Activated CD4-positive, alpha-beta T cell treated with anti-CD3 and anti-CD28 coated beads, Interleukin-2, amount 10 ng/mL, durations not matched to agents 7 days and 5 days (primary cell): Measurements from ENCODE around the gene COMMD9. TPM values are rescaled to one million over a fixed set of nuclear protein-coding genes. Genes with fewer than 3 reads are reported as not detected.

Experiments used
- CTCF ChIA-PET: fragments of 350-600 bp; sonication (Branson Sonifier 250); formaldehyde crosslinking; loops from one replicate; lab custom pipeline; 2021; ENCODE audit warnings: antibody characterized with exemption; lab: Charles Lee
- POLR2A ChIA-PET: fragments of 350-600 bp; sonication (Branson Sonifier 250); formaldehyde crosslinking; loops from one replicate; lab custom pipeline; 2021; ENCODE audit warnings: antibody characterized with exemption; lab: Charles Lee
- DNase-seq: peaks from one replicate; pipeline ENCODE4 v3.0.0-alpha.2; 2020
- H3K27ac Mint-ChIP-seq: one replicate; pipeline ENCODE4 v1.8.0; 2021; ENCODE audit warnings: mild to moderate bottlenecking, moderate library complexity, mixed read lengths
- H3K27me3 Mint-ChIP-seq: one replicate; pipeline ENCODE4 v1.8.0; 2021; ENCODE audit warnings: mixed read lengths
- H3K36me3 Mint-ChIP-seq: one replicate; pipeline ENCODE4 v1.8.0; 2021; ENCODE audit warnings: low read depth, mixed read lengths
- H3K4me1 Mint-ChIP-seq: one replicate; pipeline ENCODE4 v1.8.0; 2021; ENCODE audit warnings: mixed read lengths
- H3K4me3 Mint-ChIP-seq: one replicate; pipeline ENCODE4 v1.8.0; 2021; ENCODE audit warnings: mild to moderate bottlenecking, moderate library complexity, mixed read lengths
- H3K9me3 Mint-ChIP-seq: one replicate; pipeline ENCODE4 v1.8.0; 2021; ENCODE audit warnings: mixed read lengths
- total RNA-seq, 2 experiments: library from RNA; stranded (reverse); gene quantifications; one replicate each; pipeline ENCODE4 v1.2.3, GENCODE V29; 2021

The COMMD9 gene
- total RNA-seq, 2 experiments from 2014 or later, result 47.1 to 52.8 TPM

- Mint-ChIP-seq H3K27ac (no peak overlapping the region), H3K36me3 (no peaks in the 10 kb centered on the region), H3K9me3 (no peaks in the 10 kb centered on the region), H3K4me3 (no peak overlapping the region), H3K27me3 (no peaks in the 10 kb centered on the region), H3K4me1 (no peaks in the 10 kb centered on the region)
- POLR2A ChIA-PET, result no interaction called here
- DNase-seq, result no peak
- CTCF ChIA-PET, result interaction anchor here (1.0 kb wide), 1 partner anchor 301 kb away, joined by 3 read pairs; no protein-coding TSS in a partner anchor
Measured at GRCh38 chr11:36264011-36264972, 24.9 kb downstream of the COMMD9 start.

GRCh38 chr11:36261094-36261493 is 28.1 kb downstream of the COMMD9 start:
- H3K4me3 Mint-ChIP-seq, result no peak overlapping the region
- peaks cover 5% of the 10 kb centered on the region for H3K27me3 Mint-ChIP-seq
- ChIA-PET POLR2A (no interaction called here), CTCF (interaction anchor here (0.6 kb wide), 1 partner anchor 489 kb away, joined by 3 read pairs; no protein-coding TSS in a partner anchor)
- no peaks in the 10 kb centered on the region for H3K4me1 Mint-ChIP-seq
- no peak for DNase-seq
- no peak overlapping the region for H3K27ac Mint-ChIP-seq
- no peaks in the 10 kb centered on the region for H3K9me3 Mint-ChIP-seq
- no peaks in the 10 kb centered on the region for H3K36me3 Mint-ChIP-seq

GRCh38 chr11:36258730-36259360 is 30.4 kb downstream of the COMMD9 start:
- no peak overlapping the region for H3K4me3 Mint-ChIP-seq
- no peaks in the 10 kb centered on the region for H3K36me3 Mint-ChIP-seq
- peaks cover 5% of the 10 kb centered on the region for H3K27me3 Mint-ChIP-seq
- peak; percentile 19 for DNase-seq
- H3K27ac Mint-ChIP-seq, result no peak overlapping the region
- no peaks in the 10 kb centered on the region for H3K9me3 Mint-ChIP-seq
- no peaks in the 10 kb centered on the region for H3K4me1 Mint-ChIP-seq
- CTCF ChIA-PET, result interaction anchor here (0.5 to 0.7 kb wide), 2 partner anchors 16 to 225 kb away, joined by 4 read pairs; no protein-coding TSS in a partner anchor
- POLR2A ChIA-PET, result no interaction called here

GRCh38 chr11:36257351-36257750 is 31.9 kb downstream of the COMMD9 start:
- Mint-ChIP-seq H3K4me3 (no peak overlapping the region), H3K36me3 (no peaks in the 10 kb centered on the region), H3K27ac (no peak overlapping the region), H3K4me1 (no peaks in the 10 kb centered on the region), H3K27me3 (peaks cover 5% of the 10 kb centered on the region), H3K9me3 (no peaks in the 10 kb centered on the region)
- CTCF ChIA-PET, result interaction anchor here (0.9 to 1.1 kb wide), 2 partner anchors 8 to 17 kb away, joined by 3 to 4 read pairs; no protein-coding TSS in a partner anchor
- POLR2A ChIA-PET, result no interaction called here
- no peak for DNase-seq

GRCh38 chr11:36254713-36255112 is 34.5 kb downstream of the COMMD9 start:
- ChIA-PET CTCF (no interaction called here), POLR2A (no interaction called here)
- no peaks in the 10 kb centered on the region for H3K4me1 Mint-ChIP-seq
- no peaks in the 10 kb centered on the region for H3K36me3 Mint-ChIP-seq
- no peak overlapping the region for H3K4me3 Mint-ChIP-seq
- H3K27me3 Mint-ChIP-seq, result peaks cover 11% of the 10 kb centered on the region
- H3K27ac Mint-ChIP-seq, result no peak overlapping the region
- no peak for DNase-seq
- H3K9me3 Mint-ChIP-seq, result no peaks in the 10 kb centered on the region

- Mint-ChIP-seq H3K4me1 (no peaks in the 10 kb centered on the region), H3K27me3 (peaks cover 16% of the 10 kb centered on the region), H3K4me3 (no peak overlapping the region), H3K9me3 (no peaks in the 10 kb centered on the region), H3K27ac (no peak overlapping the region), H3K36me3 (no peaks in the 10 kb centered on the region)
- ChIA-PET POLR2A (no interaction called here), CTCF (no interaction called here)
- no peak for DNase-seq
Measured at GRCh38 chr11:36253238-36253637, 36.0 kb downstream of the COMMD9 start.

- H3K27ac Mint-ChIP-seq, result no peak overlapping the region
- no peaks in the 10 kb centered on the region for H3K9me3 Mint-ChIP-seq
- DNase-seq, result no peak
- ChIA-PET CTCF (no interaction called here), POLR2A (no interaction called here)
- H3K27me3 Mint-ChIP-seq, result peaks cover 23% of the 10 kb centered on the region
- H3K4me1 Mint-ChIP-seq, result no peaks in the 10 kb centered on the region
- H3K36me3 Mint-ChIP-seq, result no peaks in the 10 kb centered on the region
- H3K4me3 Mint-ChIP-seq, result no peak overlapping the region
Measured at GRCh38 chr11:36251823-36252222, 37.4 kb downstream of the COMMD9 start.

GRCh38 chr11:36249246-36249645 is 40.0 kb downstream of the COMMD9 start:
- no peak for DNase-seq
- peaks cover 25% of the 10 kb centered on the region for H3K27me3 Mint-ChIP-seq
- H3K9me3 Mint-ChIP-seq, result no peaks in the 10 kb centered on the region
- no peak overlapping the region for H3K4me3 Mint-ChIP-seq
- ChIA-PET CTCF (interaction anchor here (1.1 kb wide), 1 partner anchor 21 kb away, joined by 3 read pairs; no protein-coding TSS in a partner anchor), POLR2A (no interaction called here)
- H3K27ac Mint-ChIP-seq, result no peak overlapping the region
- H3K36me3 Mint-ChIP-seq, result no peaks in the 10 kb centered on the region
- no peaks in the 10 kb centered on the region for H3K4me1 Mint-ChIP-seq

- no peak for DNase-seq
- H3K27me3 Mint-ChIP-seq, result peaks cover 25% of the 10 kb centered on the region
- H3K4me1 Mint-ChIP-seq, result no peaks in the 10 kb centered on the region
- no peaks in the 10 kb centered on the region for H3K9me3 Mint-ChIP-seq
- CTCF ChIA-PET, result interaction anchor here (1.1 kb wide), 1 partner anchor 22 kb away, joined by 3 read pairs; no protein-coding TSS in a partner anchor
- no peak overlapping the region for H3K4me3 Mint-ChIP-seq
- no peaks in the 10 kb centered on the region for H3K36me3 Mint-ChIP-seq
- POLR2A ChIA-PET, result no interaction called here
- H3K27ac Mint-ChIP-seq, result no peak overlapping the region
Measured at GRCh38 chr11:36248436-36248835, 40.8 kb downstream of the COMMD9 start.

GRCh38 chr11:36247493-36247892 is 41.7 kb downstream of the COMMD9 start:
- H3K27me3 Mint-ChIP-seq, result peaks cover 25% of the 10 kb centered on the region
- POLR2A ChIA-PET, result no interaction called here

GRCh38 chr11:36243641-36244040 is 45.6 kb downstream of the COMMD9 start:
- no peaks in the 10 kb centered on the region for H3K36me3 Mint-ChIP-seq
- no peak for DNase-seq
- H3K9me3 Mint-ChIP-seq, result no peaks in the 10 kb centered on the region
- H3K27me3 Mint-ChIP-seq, result peaks cover 12% of the 10 kb centered on the region
- H3K27ac Mint-ChIP-seq, result no peak overlapping the region
- CTCF ChIA-PET, result interaction anchor here (0.7 kb wide), 1 partner anchor 23 kb away, joined by 3 read pairs; no protein-coding TSS in a partner anchor
- H3K4me3 Mint-ChIP-seq, result no peak overlapping the region
- H3K4me1 Mint-ChIP-seq, result no peaks in the 10 kb centered on the region
- POLR2A ChIA-PET, result no interaction called here

More at GRCh38 chr11:36247493-36247892, 41.7 kb downstream of the COMMD9 start:
- CTCF ChIA-PET, result no interaction called here
- Mint-ChIP-seq H3K36me3 (no peaks in the 10 kb centered on the region), H3K4me3 (no peak overlapping the region), H3K27ac (no peak overlapping the region), H3K4me1 (no peaks in the 10 kb centered on the region), H3K9me3 (no peaks in the 10 kb centered on the region)
- DNase-seq, result no peak

- H3K4me3 Mint-ChIP-seq, result no peak overlapping the region
- ChIA-PET POLR2A (no interaction called here), CTCF (no interaction called here)
- H3K4me1 Mint-ChIP-seq, result no peaks in the 10 kb centered on the region
- H3K27ac Mint-ChIP-seq, result no peak overlapping the region
- H3K9me3 Mint-ChIP-seq, result no peaks in the 10 kb centered on the region
- no peak for DNase-seq
- H3K27me3 Mint-ChIP-seq, result peaks cover 3% of the 10 kb centered on the region
- no peaks in the 10 kb centered on the region for H3K36me3 Mint-ChIP-seq
Measured at GRCh38 chr11:36241497-36241896, 47.7 kb downstream of the COMMD9 start.

- Mint-ChIP-seq H3K36me3 (no peaks in the 10 kb centered on the region), H3K27ac (no peak overlapping the region), H3K9me3 (no peaks in the 10 kb centered on the region), H3K4me3 (no peak overlapping the region), H3K4me1 (no peaks in the 10 kb centered on the region), H3K27me3 (peaks cover 3% of the 10 kb centered on the region)
- POLR2A ChIA-PET, result no interaction called here
- CTCF ChIA-PET, result no interaction called here
- no peak for DNase-seq
Measured at GRCh38 chr11:36240801-36241200, 48.4 kb downstream of the COMMD9 start.
